Right forelimb (tissue), 1 donor: Measurements from ENCODE around the gene THOC3.
"Not testable (repeated sequence)": the region's sequence is repeated elsewhere in the genome, so short reads cannot be mapped to it uniquely, and the experiment has no call there.

Experiments
- DNase-seq: peaks from one replicate; pipeline ENCODE4 v3.0.0-alpha.2; 2018

The THOC3 gene

GRCh38 chr5:175938489-175938888, 29.6 kb downstream of the THOC3 start:
- DNase-seq = not testable (repeated sequence)

- not testable (repeated sequence) for DNase-seq
These were observed 39.4 kb downstream of the THOC3 start for GRCh38 chr5:175928752-175929151.

GRCh38 chr5:175925106-175925505, 43.0 kb downstream of the THOC3 start:
- not testable (repeated sequence) for DNase-seq

GRCh38 chr5:175922192-175922885, 45.8 kb downstream of the THOC3 start:
- DNase-seq = no peak

- no peak for DNase-seq
These were observed 46.9 kb downstream of the THOC3 start for GRCh38 chr5:175921061-175921730.

- no peak for DNase-seq
These were observed 47.8 kb downstream of the THOC3 start for GRCh38 chr5:175920231-175920811.

- not testable (repeated sequence) for DNase-seq
These were observed 52.8 kb downstream of the THOC3 start for GRCh38 chr5:175915066-175916037.

- not testable (repeated sequence) for DNase-seq
These were observed 54.1 kb downstream of the THOC3 start for GRCh38 chr5:175913835-175914672.

- not testable (repeated sequence) for DNase-seq
These were observed 58.0 kb downstream of the THOC3 start for GRCh38 chr5:175910072-175910471.
